HCT116 (cell line): Measurements from ENCODE around the gene CCDC117.

Experiments used
- CEBPB ChIP-seq: IDR thresholded peaks from 2 replicates; pipeline ENCODE4 v1.6.1; 2012; ENCODE audit warnings: low read depth
- ELF1 ChIP-seq: IDR thresholded peaks from 2 replicates; pipeline ENCODE4 v1.6.1; 2012; ENCODE audit warnings: low read depth, borderline replicate concordance
- MAX ChIP-seq: IDR thresholded peaks from 2 replicates; pipeline ENCODE4 v1.6.1; 2012
- POLR2A ChIP-seq: IDR thresholded peaks from 2 replicates; pipeline ENCODE4 v1.7.0; 2011; ENCODE audit warnings: borderline replicate concordance; ENCODE audit not compliant: insufficient read depth, insufficient read length; ENCODE audit errors: extremely low read depth
- POLR2AphosphoS5 ChIP-seq: IDR thresholded peaks from 2 replicates; pipeline ENCODE4 v1.6.1; 2011; ENCODE audit warnings: mild to moderate bottlenecking, low read depth, low read length, moderate library complexity
- RAD21 ChIP-seq: IDR thresholded peaks from 2 replicates; pipeline ENCODE4 v1.6.1; 2012; ENCODE audit warnings: low read depth, mild to moderate bottlenecking
- REST ChIP-seq: IDR thresholded peaks from 2 replicates; pipeline ENCODE4 v1.6.1; 2012; ENCODE audit warnings: low read depth
- YY1 ChIP-seq: IDR thresholded peaks from 2 replicates; pipeline ENCODE4 v1.6.1; 2011; ENCODE audit warnings: low read length, low read depth, moderate library complexity, mild to moderate bottlenecking; ENCODE audit not compliant: insufficient replicate concordance; ENCODE audit errors: extremely low read depth
- ZNF274 ChIP-seq: fragments of 200-500 bp; sonication (Bioruptor generic); IDR thresholded peaks from 2 replicates; pipeline ENCODE4 v1.6.1; 2014; ENCODE audit warnings: mild to moderate bottlenecking, low read depth, low read length, inconsistent platforms
- TF ChIP-seq, protein P1 (sequence below), 3 experiments: fragments of 200-600 bp in 1 of 3; sonication (generic) in 1 of 3; IDR thresholded peaks in 2 of 3; conservative IDR thresholded peaks in 1 of 3; 2 replicates each; pipeline ENCODE4 v1.5.1; 2012 to 2017; ENCODE audit warnings: low read depth in 2 of 3, low read length in 2 of 3, antibody characterized with exemption in 1 of 3, borderline replicate concordance in 1 of 3, control low read depth in 1 of 3, mild to moderate bottlenecking in 1 of 3, mixed read lengths in 1 of 3, mixed run types in 1 of 3, moderate library complexity in 1 of 3; ENCODE audit not compliant: insufficient read depth in 1 of 3

DNA sequence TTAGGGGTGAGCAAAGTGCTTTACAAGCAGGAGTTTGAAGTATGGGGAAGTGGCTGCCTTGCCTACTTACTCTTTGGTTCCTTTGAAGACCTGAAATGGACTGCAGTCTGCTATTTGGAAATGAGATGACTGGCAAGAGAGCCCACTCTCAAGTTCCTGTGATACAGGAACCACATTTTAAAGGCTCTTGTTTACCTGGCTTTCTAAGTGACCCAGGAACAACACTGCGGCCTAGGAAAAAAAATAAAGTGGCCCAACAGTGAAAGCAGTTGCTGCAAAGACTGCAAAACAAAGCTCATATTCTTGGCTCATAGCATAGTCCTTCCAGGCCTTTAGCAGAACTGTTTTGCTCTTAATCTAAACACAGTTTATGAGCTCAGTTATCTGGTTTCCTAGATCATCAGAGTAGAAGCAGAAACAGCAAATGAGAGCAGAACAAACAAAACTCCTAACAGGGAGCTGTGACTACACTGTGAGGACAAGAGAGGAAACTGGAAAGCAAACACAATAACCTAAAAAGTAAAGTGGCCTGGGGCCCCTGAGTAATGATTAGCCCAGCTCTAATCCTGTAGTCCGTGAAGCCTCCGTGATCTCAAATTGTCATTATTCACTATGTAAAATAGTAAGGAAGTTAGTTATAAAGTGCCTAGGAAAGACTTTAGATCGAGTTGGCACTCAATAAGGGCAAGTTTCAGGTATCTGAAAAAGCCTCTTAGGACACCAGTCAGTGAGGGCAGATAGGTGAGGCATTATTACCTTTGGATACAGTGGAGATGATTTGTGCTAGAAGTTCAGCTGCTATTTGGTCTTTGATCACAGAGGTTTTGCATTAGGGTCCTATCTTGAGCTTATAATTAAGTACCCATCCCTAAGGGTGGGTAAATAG lies 11.5 kb downstream of the CCDC117 start:
- TF ChIP-seq, protein P1, sequence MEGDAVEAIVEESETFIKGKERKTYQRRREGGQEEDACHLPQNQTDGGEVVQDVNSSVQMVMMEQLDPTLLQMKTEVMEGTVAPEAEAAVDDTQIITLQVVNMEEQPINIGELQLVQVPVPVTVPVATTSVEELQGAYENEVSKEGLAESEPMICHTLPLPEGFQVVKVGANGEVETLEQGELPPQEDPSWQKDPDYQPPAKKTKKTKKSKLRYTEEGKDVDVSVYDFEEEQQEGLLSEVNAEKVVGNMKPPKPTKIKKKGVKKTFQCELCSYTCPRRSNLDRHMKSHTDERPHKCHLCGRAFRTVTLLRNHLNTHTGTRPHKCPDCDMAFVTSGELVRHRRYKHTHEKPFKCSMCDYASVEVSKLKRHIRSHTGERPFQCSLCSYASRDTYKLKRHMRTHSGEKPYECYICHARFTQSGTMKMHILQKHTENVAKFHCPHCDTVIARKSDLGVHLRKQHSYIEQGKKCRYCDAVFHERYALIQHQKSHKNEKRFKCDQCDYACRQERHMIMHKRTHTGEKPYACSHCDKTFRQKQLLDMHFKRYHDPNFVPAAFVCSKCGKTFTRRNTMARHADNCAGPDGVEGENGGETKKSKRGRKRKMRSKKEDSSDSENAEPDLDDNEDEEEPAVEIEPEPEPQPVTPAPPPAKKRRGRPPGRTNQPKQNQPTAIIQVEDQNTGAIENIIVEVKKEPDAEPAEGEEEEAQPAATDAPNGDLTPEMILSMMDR (IDR thresholded peaks at IDR 0.05 in 2 of 3, conservative IDR thresholded peaks at IDR 0.05 in 1 of 3; ENCODE audit: borderline replicate concordance in 1 of 3, insufficient read depth in 1 of 3, low read depth in 2 of 3, low read length in 2 of 3) = no peak
- no peak for TF ChIP-seq POLR2AphosphoS5
- TF ChIP-seq POLR2A = no peak
- TF ChIP-seq MAX = no peak
- TF ChIP-seq YY1 = no peak
- no peak for TF ChIP-seq CEBPB
- no peak for TF ChIP-seq REST
- TF ChIP-seq RAD21 = no peak
- TF ChIP-seq ELF1 = no peak
- TF ChIP-seq ZNF274 = no peak
